Raji (cell line): ENCODE results near the gene LMNTD2.

Source experiments
- POLR2A ChIP-seq: IDR thresholded peaks from 2 replicates; pipeline ENCODE4 v1.6.1; 2011; ENCODE audit warnings: low read depth, low read length, control low read depth; ENCODE audit not compliant: insufficient read depth

The LMNTD2 gene

GRCh38 chr11:553083-553987 is 7.2 kb downstream of the LMNTD2 start:
- no peak for TF ChIP-seq POLR2A

GRCh38 chr11:551596-551995 is 8.9 kb downstream of the LMNTD2 start:
- no peak for TF ChIP-seq POLR2A

GRCh38 chr11:551131-551530 is 9.4 kb downstream of the LMNTD2 start:
- no peak for TF ChIP-seq POLR2A

GRCh38 chr11:550746-551085 is 9.8 kb downstream of the LMNTD2 start:
- TF ChIP-seq POLR2A: no peak

DNA sequence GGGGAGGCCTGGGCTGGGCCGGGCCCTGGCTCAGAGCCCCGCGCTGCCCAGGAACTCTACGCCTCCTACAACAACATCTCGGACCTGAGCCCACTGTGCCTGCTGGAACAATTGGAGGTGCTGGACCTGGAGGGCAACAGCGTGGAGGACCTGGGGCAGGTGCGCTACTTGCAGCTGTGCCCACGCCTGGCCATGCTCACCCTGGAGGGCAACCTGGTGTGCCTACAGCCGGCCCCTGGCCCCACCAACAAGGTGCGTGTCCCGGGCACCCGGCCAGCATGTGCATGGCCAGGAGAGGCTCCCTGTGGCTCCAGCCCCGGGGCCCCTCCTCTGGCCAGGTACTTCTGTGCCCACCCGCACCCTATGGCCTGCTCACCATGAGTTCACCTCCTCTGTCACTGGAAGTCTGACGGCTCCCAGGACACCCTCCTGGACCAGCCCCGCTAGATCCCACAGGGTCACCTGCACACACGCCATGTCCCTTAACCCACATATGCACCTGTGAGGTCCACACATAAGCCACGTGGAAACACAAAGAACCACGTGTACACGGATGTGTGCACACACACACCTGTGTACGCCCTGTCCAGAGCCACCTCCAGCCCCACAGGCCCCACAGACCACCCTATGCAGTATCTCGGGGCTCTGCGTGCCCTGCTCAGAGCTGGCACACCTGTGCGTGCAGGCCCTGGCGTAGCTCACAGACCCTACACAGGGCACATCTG is 10.4 kb downstream of the LMNTD2 start:
- TF ChIP-seq POLR2A: no peak

GRCh38 chr11:548700-549603 is 11.6 kb downstream of the LMNTD2 start:
- no peak for TF ChIP-seq POLR2A

GRCh38 chr11:545171-545570 is 15.4 kb downstream of the LMNTD2 start:
- no peak for TF ChIP-seq POLR2A

GRCh38 chr11:544817-545166 is 15.7 kb downstream of the LMNTD2 start:
- no peak for TF ChIP-seq POLR2A

- no peak for TF ChIP-seq POLR2A
These were observed 19.1 kb downstream of the LMNTD2 start for GRCh38 chr11:541433-541885.

- TF ChIP-seq POLR2A: no peak
These were observed 19.7 kb downstream of the LMNTD2 start for GRCh38 chr11:540583-541432.

DNA sequence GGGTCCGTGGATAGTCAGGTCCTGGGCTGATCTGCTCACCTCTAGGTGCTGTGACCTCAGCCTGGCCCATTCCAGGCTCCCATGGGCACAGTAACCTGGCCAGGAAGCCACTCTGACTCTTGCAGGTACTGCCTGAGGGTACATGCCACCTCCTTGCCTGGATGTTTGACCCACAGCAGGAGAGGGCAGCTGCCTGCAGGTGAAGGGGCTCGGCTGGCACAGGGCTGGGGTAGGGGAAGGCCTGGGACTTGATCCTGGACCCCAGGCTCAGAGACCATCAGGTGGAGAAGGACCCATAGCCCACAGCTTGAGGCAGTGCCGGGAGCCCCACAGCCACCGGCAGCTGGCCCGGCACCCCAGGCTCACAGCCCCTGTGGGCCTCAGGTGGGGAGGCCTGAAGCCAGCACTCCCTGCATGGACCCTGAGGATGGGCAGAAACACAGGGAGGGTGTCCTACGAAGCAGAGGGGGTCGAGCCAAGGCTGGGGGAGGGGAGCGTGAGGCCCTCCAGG is 20.5 kb downstream of the LMNTD2 start:
- TF ChIP-seq POLR2A: no peak

DNA sequence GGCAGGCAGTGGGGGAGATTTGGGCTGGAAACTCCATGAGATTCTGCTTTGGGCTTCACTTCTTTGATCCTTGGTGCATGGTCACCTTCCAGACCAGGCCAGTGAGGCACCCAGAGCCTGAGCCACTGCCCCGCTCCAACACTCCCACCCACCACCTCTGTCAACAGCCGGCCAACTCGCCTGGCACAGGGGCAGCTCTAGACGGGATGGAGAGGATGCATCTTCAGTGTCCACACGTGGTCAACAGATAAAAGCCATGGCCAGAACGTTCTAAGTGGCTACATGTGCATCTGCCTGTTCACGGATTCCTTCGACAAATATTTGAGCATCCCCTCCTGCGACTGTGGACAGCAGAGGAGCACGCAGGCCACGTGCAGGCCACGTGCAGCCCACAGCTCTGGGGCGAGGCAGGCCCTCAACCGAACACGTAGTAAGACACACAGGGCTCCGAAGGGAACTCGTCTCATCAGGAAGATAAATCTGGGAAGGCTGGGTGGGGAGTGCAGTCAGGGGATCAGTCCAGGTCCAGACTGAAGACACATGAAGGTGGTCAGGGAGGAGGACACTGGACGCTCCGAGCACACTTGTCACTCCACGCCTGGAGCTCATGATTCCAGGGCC is 22.0 kb downstream of the LMNTD2 start:
- no peak for TF ChIP-seq POLR2A

DNA sequence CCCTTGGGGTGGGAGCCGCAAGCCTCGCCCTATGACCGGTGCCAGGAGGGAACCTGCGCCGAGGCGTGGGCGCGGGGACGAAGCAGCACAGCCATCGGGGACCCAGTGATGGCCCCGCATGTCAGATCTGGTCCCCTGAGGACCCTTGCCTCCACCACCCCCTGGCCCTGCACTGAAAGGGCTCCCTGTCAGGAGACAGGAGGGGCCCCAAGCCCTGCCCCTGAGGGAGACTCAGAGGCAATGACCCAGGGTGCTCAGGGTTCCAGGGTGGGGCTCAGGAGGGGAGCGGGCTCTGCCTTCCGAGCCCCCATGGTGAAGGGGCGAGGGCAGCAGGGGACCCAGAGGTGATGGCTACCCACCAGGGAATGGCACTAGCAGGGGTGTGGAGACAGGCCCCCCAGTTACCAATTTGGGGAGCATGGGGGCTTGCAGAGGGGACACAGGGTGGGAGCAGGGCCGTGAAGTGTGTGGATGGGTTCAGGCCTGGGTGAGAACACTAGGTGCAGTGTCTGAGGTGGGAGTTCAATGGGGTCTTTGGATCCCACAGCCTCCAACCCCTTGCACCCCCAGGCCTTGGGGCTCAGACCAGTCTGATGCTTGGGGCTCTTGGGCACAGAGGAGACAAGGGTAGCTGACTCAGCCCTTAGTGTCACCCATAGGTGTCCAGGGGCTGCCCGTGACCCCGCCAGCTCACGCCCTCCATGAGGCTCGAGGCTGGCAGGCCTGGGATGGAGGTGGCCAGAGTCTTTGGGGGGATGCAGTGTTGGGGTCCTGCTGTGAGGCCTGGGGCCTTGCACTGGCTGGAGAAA is 22.7 kb downstream of the LMNTD2 start:
- no peak for TF ChIP-seq POLR2A

- TF ChIP-seq POLR2A: peak; percentile 75
These were observed 23.5 kb downstream of the LMNTD2 start, which contains the start of gene LRRC56 for GRCh38 chr11:536841-537621. TSS of gene LRRC56 (plus strand) at chr11:537527. CDS start at chr11:540685, 3,158 bp downstream.
